HG03469 (cell line): ENCODE results near the gene TBCA.
"Not testable (repeated sequence)": the region's sequence is repeated elsewhere in the genome, so short reads cannot be mapped to it uniquely, and the experiment has no call there.

Experiments
- ATAC-seq: cut with Tn5 transposase; IDR thresholded peaks from one replicate; pipeline ENCODE4 v1.9.1; 2021; ENCODE audit warnings: mild to moderate bottlenecking, moderate library complexity, moderate number of reproducible peaks; ENCODE audit not compliant: unreplicated experiment

TBCA gene

DNA sequence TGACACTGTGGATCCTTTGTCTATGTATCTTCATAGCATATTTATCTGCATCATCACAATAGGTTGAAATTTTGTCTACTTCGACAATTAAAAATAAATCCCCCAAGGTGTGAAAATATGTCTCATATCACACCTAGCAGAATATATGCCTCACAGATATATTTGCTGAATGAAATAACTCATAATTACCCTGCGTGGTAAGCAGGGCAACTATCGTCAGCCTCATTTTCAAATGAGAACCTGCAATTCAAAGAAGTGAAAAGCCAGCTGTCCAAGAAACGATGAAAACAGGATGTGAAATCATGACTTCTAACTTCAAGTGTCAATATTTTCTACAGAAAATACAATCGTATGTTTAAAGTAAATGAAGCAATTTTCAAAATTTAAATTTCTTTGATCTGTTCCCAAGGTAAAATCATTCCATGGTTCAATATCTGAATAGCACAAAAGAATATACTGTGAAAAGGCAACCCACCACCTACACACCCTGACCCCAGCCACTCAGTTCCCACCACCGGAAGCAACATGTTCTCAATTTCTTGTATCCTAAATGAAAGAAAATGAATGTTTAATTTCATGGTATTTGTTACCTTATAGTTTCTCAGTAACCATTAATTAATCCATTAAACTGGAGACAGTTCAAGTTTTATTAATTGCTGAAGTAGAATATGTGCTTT lies 57.1 kb downstream of the TBCA start:
- ATAC-seq = no peak

DNA sequence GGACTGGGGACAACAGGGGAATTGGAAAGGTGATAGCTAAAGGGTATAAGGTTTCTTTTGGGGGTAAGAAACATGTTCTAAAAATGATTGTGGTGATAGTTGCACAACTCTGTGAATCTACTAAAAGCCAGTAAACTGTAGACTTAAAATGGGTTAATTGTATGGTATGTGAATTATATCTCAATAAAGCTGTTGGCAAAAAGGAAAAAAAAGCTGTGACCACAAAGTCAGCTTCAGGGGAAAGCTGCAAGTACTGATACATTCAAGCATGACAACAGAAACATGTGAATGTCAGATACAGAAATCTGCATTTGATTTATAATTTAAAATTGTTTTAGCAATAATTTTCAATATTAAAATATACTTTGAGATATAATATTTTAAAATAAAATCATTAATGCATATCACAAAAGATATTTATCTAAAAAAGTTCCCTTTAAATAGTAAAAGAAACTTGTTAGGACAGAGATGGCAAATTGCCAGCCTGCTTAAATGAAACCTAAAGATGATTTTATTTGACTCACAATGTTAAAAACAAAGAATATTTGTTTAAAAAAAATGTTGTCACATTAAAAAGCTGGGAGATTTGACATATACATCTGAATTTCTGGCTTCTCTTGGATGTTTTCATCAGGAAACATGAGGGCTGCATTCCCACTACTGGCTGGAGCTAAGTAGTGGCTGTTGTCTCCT lies 66.0 kb downstream of the TBCA start:
- no peak for ATAC-seq

GRCh38 chr5:77709340-77709739 lies 66.8 kb downstream of the TBCA start:
- ATAC-seq = no peak

- no peak for ATAC-seq
Observed at GRCh38 chr5:77707791-77708190, 68.3 kb downstream of the TBCA start.

DNA sequence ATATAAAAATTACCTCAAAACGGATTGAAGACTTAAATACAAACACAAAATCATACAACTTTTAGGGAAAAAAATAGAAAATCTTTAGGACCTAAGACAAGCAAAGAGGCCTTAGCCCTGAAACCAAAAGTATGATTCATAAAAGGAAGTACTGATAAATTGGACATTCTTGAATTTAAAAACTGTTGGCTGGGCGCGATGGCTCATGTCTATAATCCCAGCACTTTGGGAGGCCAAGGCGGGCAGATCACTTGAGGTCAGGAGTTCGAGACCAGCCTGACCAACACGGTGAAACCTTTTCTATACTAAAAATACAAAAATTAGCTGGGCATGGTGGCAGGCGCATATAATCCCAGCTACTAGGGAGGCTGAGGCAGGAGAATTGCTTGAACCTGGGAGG lies 76.6 kb downstream of the TBCA start:
- not testable (repeated sequence) for ATAC-seq

DNA sequence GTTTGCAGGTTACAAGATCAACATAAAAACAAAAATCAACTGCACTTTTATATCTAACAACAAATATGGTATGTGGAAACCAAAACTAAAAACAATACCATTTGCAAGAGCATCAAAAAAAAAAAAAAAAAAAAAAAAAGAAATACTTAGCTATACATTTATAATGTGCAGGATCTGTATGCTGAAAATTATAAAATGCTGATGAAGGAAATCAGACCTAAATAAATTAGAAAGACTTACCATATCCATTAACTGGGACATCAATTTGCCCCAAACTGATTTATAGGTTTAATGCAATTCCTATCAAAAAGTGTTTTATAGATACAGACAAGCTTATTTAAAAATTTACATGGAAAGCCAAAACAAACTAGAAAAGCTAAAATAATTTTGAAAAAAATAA lies 77.2 kb downstream of the TBCA start:
- ATAC-seq = no peak

GRCh38 chr5:77697692-77698091 lies 78.4 kb downstream of the TBCA start:
- ATAC-seq = no peak

- no peak for ATAC-seq
Observed at GRCh38 chr5:77696120-77696519, 80.0 kb downstream of the TBCA start.

GRCh38 chr5:77693913-77694312 lies 82.2 kb downstream of the TBCA start:
- ATAC-seq = no peak

DNA sequence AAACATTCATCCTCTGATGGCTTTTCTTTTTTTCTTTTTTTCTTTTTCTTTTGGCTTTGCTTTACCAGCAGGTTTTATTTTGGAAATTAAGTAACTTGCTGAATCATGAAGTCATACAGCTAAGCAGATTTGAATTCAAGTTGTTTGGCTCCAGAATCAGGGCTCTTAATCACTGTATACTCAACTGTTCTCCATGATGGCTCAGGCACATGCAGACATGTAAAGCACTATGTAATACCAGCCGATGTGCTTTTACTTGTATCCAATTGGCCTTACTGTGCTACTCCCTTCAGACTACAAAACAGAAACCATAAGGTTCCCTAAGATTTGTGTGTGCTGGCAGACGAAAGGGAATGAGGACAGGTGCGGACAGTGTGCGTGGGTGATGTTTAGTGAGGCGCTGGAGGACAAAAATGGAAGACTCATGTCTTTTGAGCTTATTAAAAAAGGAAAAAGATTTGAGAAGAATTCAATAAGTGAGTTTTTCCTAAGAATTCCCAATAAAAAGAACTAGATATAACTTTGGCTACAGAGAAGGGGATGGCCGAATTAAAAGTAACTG lies 92.9 kb downstream of the TBCA start:
- ATAC-seq = no peak

- ATAC-seq = no peak
Observed at GRCh38 chr5:77670526-77670925, 105.6 kb downstream of the TBCA start.

GRCh38 chr5:77669677-77670076 lies 106.5 kb downstream of the TBCA start:
- no peak for ATAC-seq

DNA sequence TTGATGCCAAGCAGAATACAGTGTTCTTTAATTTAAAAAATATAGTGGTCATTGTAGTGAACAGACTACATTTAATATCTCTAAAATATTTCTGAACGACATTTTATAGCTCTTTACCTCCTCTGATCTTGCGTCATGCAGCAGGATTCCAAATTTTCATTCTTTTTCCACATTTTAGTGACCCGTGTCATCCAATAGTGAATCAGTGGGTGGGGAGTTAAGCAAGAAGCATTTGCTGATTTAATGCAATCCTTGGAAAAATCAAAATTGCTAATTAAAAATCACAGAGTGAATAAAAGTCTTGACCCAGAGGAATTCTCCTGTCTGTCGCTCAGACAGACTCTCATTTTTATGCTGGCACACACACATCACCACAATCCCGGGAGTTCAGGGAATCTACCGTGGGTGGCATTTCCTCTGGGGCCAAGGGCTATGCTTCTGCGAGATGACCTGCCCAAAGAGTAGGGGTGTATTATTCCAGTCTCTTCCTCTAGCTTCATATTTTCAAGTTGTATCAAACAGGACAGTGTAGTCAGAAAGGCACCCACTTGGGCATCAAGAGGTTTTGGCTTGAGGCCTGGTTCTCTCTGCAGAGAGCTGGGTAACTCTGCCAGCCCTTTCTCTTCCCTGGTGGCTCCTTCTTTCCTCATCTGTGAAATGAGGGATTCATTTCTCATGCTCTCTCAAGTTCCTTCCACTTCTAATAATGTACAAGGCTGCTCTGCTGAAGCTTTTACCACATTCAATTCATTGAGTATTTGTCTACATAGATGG lies 112.9 kb downstream of the TBCA start:
- no peak for ATAC-seq

DNA sequence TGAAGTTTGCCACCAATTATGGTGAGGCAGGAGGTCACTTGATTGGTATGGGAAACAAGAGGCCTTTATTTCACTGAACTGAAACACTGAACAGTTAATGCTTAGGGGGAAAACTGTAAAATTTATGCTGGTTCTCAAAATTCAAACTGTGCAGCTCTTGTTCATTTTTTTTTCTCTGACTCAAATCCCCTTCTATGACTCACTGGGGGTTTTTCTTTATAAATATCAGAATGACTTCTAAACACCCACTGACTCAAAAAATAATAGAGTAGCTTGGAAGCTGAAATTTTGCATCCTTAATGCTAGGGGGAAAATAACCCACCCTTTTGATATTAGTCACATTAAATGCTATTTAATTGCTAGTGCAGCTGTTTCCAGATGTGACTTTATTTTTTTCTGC lies 113.5 kb downstream of the TBCA start:
- no peak for ATAC-seq

GRCh38 chr5:77658662-77659061 lies 117.5 kb downstream of the TBCA start:
- no peak for ATAC-seq

GRCh38 chr5:77651343-77651742 lies 124.8 kb downstream of the TBCA start:
- no peak for ATAC-seq

DNA sequence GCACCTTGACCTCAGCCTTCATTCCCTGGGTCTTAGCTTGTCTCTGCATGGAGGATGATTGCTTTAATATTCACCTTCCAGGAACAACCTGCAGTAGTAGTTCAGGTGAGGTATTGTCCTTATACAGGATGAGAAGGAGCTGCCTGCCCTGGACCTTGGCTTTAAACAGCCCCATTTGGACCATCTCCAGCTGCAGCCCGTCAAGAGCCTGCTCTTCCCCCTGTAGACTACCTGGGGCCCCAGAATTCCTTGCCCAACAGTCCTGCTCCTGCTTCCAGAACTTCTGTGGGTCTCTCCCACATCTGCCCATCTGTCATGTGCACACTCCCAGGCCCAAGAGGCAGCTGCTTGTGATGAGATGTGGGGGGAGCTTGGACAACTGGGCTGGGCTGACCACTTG lies 125.5 kb downstream of the TBCA start:
- no peak for ATAC-seq

DNA sequence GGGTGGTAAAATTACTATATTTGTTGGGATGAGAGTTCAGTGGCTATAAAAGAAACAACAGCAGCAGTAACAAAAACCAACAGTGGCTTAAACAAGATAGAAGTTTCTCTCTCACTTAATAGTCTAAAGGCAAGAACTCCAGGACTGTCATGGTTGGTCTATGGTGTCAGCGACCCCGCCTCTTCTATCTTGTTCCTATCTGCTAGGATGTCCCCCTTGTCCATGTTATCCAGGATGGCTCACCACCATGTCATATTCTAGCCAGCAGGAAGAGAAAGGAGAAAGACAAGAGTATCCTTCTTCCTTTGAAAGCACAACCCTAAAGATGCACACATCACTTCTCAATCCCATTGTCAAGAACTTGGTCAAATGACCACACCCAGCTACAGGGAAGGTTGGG lies 126.4 kb downstream of the TBCA start:
- no peak for ATAC-seq

DNA sequence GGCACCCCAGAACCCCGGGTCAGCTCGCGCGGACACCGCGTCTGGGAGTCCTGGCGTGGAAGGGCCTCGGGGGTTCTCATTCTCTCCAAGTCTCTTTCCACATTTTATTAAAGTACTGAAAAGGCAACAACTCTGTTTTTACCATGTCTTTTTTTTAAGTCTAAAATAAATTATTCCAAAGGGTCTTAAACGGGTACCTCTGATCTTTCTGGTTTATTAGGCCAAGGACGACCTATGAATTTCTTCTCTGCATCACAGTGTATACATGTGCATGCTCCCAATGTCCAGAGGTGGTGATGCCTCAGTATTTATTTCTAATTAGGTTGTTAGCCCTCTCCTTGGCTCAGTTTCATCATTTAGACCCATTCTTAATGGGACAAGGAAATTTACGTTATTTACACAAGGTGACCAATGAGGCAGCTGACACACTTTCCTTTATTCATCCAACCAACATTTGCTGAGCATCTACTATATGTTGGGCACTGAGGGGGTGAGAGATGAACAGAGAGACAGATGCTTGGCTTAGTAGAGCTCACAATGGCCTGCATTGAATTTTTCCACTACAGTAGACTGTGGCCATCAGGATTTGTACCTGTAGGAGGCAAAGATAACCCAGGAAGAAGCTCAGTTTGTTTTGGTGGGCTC lies 130.0 kb downstream of the TBCA start:
- ATAC-seq = no peak

DNA sequence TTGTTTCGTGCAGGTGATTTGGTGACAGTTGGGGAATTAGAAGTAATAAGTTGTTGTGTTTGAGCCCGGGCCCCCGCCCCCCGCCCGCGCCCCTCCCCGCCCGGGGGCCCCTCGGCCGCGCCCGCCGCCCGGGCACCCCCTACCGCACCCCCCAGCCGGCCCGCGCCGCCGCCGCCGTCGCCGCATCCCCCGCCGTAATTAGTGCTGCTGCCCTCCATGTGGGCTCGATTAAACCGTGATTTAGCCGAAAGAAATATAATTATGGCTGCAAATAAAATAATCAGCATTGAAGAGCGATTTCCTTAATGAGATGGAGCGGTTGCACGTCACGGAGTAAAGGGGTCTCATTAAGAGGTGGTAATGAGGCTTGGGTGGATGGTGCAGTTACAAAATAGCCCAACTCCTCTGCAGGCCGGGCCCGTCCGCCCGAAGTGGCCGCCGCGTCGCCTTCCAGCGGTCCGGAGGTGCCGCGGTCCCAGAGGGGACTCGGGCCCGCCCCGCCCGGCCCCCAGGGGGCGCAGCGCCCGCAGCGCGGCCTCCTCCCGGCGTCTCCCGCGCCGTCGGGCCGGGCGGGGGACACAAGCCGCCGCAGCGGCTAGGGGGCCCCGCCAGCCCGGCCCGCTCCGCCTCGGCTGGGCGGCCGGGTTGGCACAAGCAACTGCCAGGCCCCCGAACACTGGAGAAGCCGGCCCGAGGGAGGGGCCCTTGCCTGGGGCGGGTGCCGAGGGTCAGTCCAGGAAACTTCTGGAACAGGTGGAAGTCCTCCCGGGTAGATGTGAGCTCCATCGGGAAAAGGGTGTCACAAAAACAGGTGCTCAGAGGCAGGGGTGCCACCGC lies 130.8 kb downstream of the TBCA start:
- no peak for ATAC-seq
